Measurements from ENCODE around the gene FNDC3B.

DNA sequence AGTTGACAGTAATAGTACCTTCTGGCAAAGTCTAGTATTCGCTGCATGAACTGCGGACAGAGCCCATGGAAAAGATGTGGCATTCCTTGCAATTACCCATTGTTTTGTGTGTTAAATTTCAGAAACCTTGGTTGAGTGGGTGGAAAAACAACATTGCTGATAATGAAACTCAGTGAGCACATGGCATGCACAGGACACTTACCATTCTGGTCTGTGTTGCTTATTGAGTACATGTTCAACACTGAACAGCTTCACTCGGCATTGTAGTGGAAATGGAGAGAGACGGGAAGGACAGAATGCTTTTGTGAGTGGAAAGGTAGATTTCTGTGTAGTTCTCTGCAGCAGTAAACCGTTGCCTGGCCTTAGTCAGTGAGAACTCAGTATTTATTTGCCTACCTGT, 165.3 kb downstream of the FNDC3B start:
- TF ChIP-seq TAF1 (IDR thresholded peaks at IDR 0.05; ENCODE audit: borderline replicate concordance, low read depth, low read length) (no peak), POLR2A (IDR thresholded peaks at IDR 0.05; ENCODE audit: low read depth, low read length) (no peak), POLR2AphosphoS5 (IDR thresholded peaks at IDR 0.05; ENCODE audit: low read depth, low read length) (no peak)

Data from GM12892 (cell line).